HEK293T (cell line): ENCODE measurements around the gene BIRC5.

Experiments used
- CTCF ChIA-PET: fragments of 350-600 bp; formaldehyde crosslinking; extraction: SDS; loops from one replicate; lab custom pipeline; 2021; ENCODE audit warnings: antibody characterized with exemption, inconsistent platforms; lab: Yijun Ruan, JAX
- POLR2A ChIA-PET: fragments of 350-600 bp; formaldehyde crosslinking; extraction: SDS; loops from one replicate; lab custom pipeline; 2020; ENCODE audit warnings: antibody characterized with exemption, inconsistent platforms; lab: Yijun Ruan, JAX
- DNase-seq: peaks from one replicate; pipeline ENCODE4 v3.0.0; 2012; ENCODE audit warnings: mixed read lengths; ENCODE audit errors: extremely low spot score
- ARNT ChIP-seq: fragments of 450-650 bp; IDR thresholded peaks from 2 replicates; pipeline ENCODE4 v1.6.1; 2017; ENCODE audit warnings: mild to moderate bottlenecking
- BHLHE40 ChIP-seq: fragments of 450-650 bp; IDR thresholded peaks from 2 replicates; pipeline ENCODE4 v1.6.1; 2016; ENCODE audit warnings: mild to moderate bottlenecking, moderate library complexity, borderline replicate concordance
- CTBP1 ChIP-seq: fragments of 450-650 bp; IDR thresholded peaks from 2 replicates; pipeline ENCODE4 v1.6.1; 2016; ENCODE audit warnings: borderline replicate concordance
- ELF4 ChIP-seq: fragments of 450-650 bp; IDR thresholded peaks from 2 replicates; pipeline ENCODE4 v1.6.1; 2017; ENCODE audit warnings: antibody characterized with exemption
- FOXA1 ChIP-seq: fragments of 450-650 bp; IDR thresholded peaks from 2 replicates; pipeline ENCODE4 v1.6.1; 2016; ENCODE audit warnings: mild to moderate bottlenecking
- FOXK2 ChIP-seq: fragments of 450-650 bp; IDR thresholded peaks from 2 replicates; pipeline ENCODE4 v1.6.1; 2016; ENCODE audit warnings: mild to moderate bottlenecking
- FOXM1 ChIP-seq: fragments of 450-650 bp; IDR thresholded peaks from 2 replicates; pipeline ENCODE4 v1.6.1; 2017; ENCODE audit warnings: mild to moderate bottlenecking, borderline replicate concordance
- HDGF ChIP-seq: fragments of 450-650 bp; IDR thresholded peaks from 2 replicates; pipeline ENCODE4 v1.6.1; 2017; ENCODE audit warnings: antibody characterized with exemption, borderline replicate concordance
- L3MBTL2 ChIP-seq: fragments of 450-650 bp; conservative IDR thresholded peaks from 2 replicates; pipeline ENCODE4 v1.6.1; 2016; ENCODE audit warnings: mild to moderate bottlenecking
- LEF1 ChIP-seq: fragments of 450-650 bp; IDR thresholded peaks from 2 replicates; pipeline ENCODE4 v1.6.1; 2017; ENCODE audit warnings: mild to moderate bottlenecking, borderline replicate concordance
- NFRKB ChIP-seq: fragments of 450-650 bp; IDR thresholded peaks from 2 replicates; pipeline ENCODE4 v1.6.1; 2016; ENCODE audit warnings: mild to moderate bottlenecking, moderate library complexity
- PKNOX1 ChIP-seq: fragments of 450-650 bp; IDR thresholded peaks from 2 replicates; pipeline ENCODE4 v1.6.1; 2016
- SP1 ChIP-seq: fragments of 450-650 bp; IDR thresholded peaks from 2 replicates; pipeline ENCODE4 v1.6.1; 2017
- SUZ12 ChIP-seq: fragments of 450-650 bp; IDR thresholded peaks from 2 replicates; pipeline ENCODE4 v1.6.1; 2016; ENCODE audit warnings: mild to moderate bottlenecking
- TARDBP ChIP-seq: fragments of 450-650 bp; IDR thresholded peaks from 2 replicates; pipeline ENCODE4 v1.6.1; 2016
- ZNF384 ChIP-seq: fragments of 450-650 bp; IDR thresholded peaks from 2 replicates; pipeline ENCODE4 v1.6.1; 2016

Gene BIRC5

GRCh38 chr17:78267253-78268073 is 53.4 kb downstream of the BIRC5 start:
- ChIA-PET POLR2A (no interaction called here), CTCF (no interaction called here)
- DNase-seq, result no peak
- TF ChIP-seq SUZ12 (no peak), FOXK2 (no peak), HDGF (no peak), FOXA1 (no peak), PKNOX1 (no peak), BHLHE40 (no peak), NFRKB (no peak), LEF1 (no peak), CTBP1 (no peak), ELF4 (no peak)

- ChIA-PET CTCF (interaction anchor here (0.6 to 1.2 kb wide), 2 partner anchors 17 to 336 kb away, joined by 3 to 4 read pairs; no protein-coding TSS in a partner anchor), POLR2A (interaction anchor here (1.9 kb wide), 1 partner anchor 14 kb away, joined by 10 read pairs; no protein-coding TSS in a partner anchor)
- DNase-seq, result no peak
- TF ChIP-seq SP1 (no peak), ARNT (no peak), L3MBTL2 (no peak), ELF4 (no peak), FOXK2 (no peak), PKNOX1 (no peak), FOXM1 (no peak), TARDBP (no peak), SUZ12 (no peak), LEF1 (no peak), FOXA1 (no peak), HDGF (no peak), CTBP1 (no peak), ZNF384 (no peak), NFRKB (no peak)
Measured at GRCh38 chr17:78268191-78268874, 54.3 kb downstream of the BIRC5 start.

GRCh38 chr17:78268951-78269905 is 55.2 kb downstream of the BIRC5 start:
- POLR2A ChIA-PET, result interaction anchor here (1.9 kb wide), 1 partner anchor 15 kb away, joined by 10 read pairs; no protein-coding TSS in a partner anchor
- DNase-seq, result no peak
- TF ChIP-seq FOXM1 (no peak), HDGF (no peak), L3MBTL2 (no peak), FOXA1 (no peak), ARNT (no peak), TARDBP (no peak), LEF1 (no peak), SUZ12 (no peak), FOXK2 (no peak), BHLHE40 (no peak), ZNF384 (no peak), PKNOX1 (no peak), CTBP1 (no peak), SP1 (no peak), NFRKB (no peak), ELF4 (no peak)
- CTCF ChIA-PET, result interaction anchor here (0.6 to 1.2 kb wide), 3 partner anchors 18 to 335 kb away, joined by 3 to 4 read pairs (median 3); no protein-coding TSS in a partner anchor

GRCh38 chr17:78269955-78270381 is 55.9 kb downstream of the BIRC5 start:
- ChIA-PET POLR2A (interaction anchor here (1.9 kb wide), 1 partner anchor 16 kb away, joined by 10 read pairs; no protein-coding TSS in a partner anchor), CTCF (no interaction called here)
- DNase-seq, result no peak
- TF ChIP-seq FOXA1 (no peak), NFRKB (no peak), ELF4 (no peak), CTBP1 (no peak), FOXK2 (no peak), LEF1 (no peak), ARNT (no peak), L3MBTL2 (no peak), PKNOX1 (no peak), SP1 (no peak), HDGF (no peak), BHLHE40 (no peak), ZNF384 (no peak), TARDBP (no peak), SUZ12 (no peak), FOXM1 (no peak)
